HG03039 (cell line): ENCODE measurements around the gene ALKBH6.
"Not testable (repeated sequence)": the region's sequence is repeated elsewhere in the genome, so short reads cannot be mapped to it uniquely, and the experiment has no call there.

Experiments used
- ATAC-seq: cut with Tn5 transposase; IDR thresholded peaks from one replicate; pipeline ENCODE4 v1.9.1; 2021; ENCODE audit warnings: mild to moderate bottlenecking, moderate library complexity; ENCODE audit not compliant: unreplicated experiment

ALKBH6 gene

GRCh38 chr19:36014012-36014924 lies at the start of gene ALKBH6:
Gene ALKBH6 (minus strand): TSS chr19:36014213. CDS start chr19:36013397, 816 bp downstream.
- ATAC-seq: peak; percentile 95

- no peak for ATAC-seq
Observed at GRCh38 chr19:36061367-36061766, 47.4 kb upstream of the ALKBH6 start.

- ATAC-seq: no peak
Observed at GRCh38 chr19:36060430-36060829, 46.4 kb upstream of the ALKBH6 start.

- ATAC-seq: no peak
Observed at GRCh38 chr19:36059180-36059910, 45.3 kb upstream of the ALKBH6 start.

- ATAC-seq: no peak
Observed at GRCh38 chr19:36058481-36059179, 44.6 kb upstream of the ALKBH6 start.

GRCh38 chr19:36054733-36055686 lies 41.0 kb upstream of the ALKBH6 start, which contains the start of gene WDR62:
Gene WDR62 (plus strand): TSS chr19:36054897. CDS start chr19:36054972, 75 bp downstream.
- ATAC-seq: peak; percentile 63

- peak; percentile 73 for ATAC-seq
Observed at GRCh38 chr19:36054119-36054732, 40.2 kb upstream of the ALKBH6 start, which contains the start of gene THAP8. Gene THAP8 (minus strand): TSS chr19:36054285. CDS start chr19:36054217, 68 bp downstream.

GRCh38 chr19:36051637-36052036 lies 37.6 kb upstream of the ALKBH6 start:
- ATAC-seq: no peak

GRCh38 chr19:36051236-36051635 lies 37.2 kb upstream of the ALKBH6 start:
- no peak for ATAC-seq

GRCh38 chr19:36049080-36049698 lies 35.2 kb upstream of the ALKBH6 start:
- no peak for ATAC-seq

GRCh38 chr19:36047835-36048234 lies 33.8 kb upstream of the ALKBH6 start:
- ATAC-seq: no peak

- no peak for ATAC-seq
Observed at GRCh38 chr19:36046443-36047050, 32.5 kb upstream of the ALKBH6 start.

GRCh38 chr19:36043952-36044351 lies 29.9 kb upstream of the ALKBH6 start:
- no peak for ATAC-seq

GRCh38 chr19:36041831-36042230 lies 27.8 kb upstream of the ALKBH6 start:
- ATAC-seq: no peak

- not testable (repeated sequence) for ATAC-seq
Observed at GRCh38 chr19:36041092-36041491, 27.1 kb upstream of the ALKBH6 start.

- ATAC-seq: no peak
Observed at GRCh38 chr19:36040495-36040894, 26.5 kb upstream of the ALKBH6 start.

- no peak for ATAC-seq
Observed at GRCh38 chr19:36032251-36033104, 18.5 kb upstream of the ALKBH6 start, which contains the start of gene CLIP3. Gene CLIP3 (minus strand): TSS chr19:36032873. CDS start chr19:36032357, 516 bp downstream.

GRCh38 chr19:36031308-36031707 lies 17.3 kb upstream of the ALKBH6 start:
- ATAC-seq: no peak
